SK-N-MC (cell line): ENCODE data around the gene SNX30.

Source experiments
- EZH2 ChIP-seq: fragments of 200-600 bp; sonication (generic); IDR thresholded peaks from one replicate; pipeline ENCODE4 v1.6.1; 2017; ENCODE audit warnings: antibody characterized with exemption
- POLR2AphosphoS5 ChIP-seq: IDR thresholded peaks from 2 replicates; pipeline ENCODE4 v1.6.1; 2012; ENCODE audit warnings: mild to moderate bottlenecking, low read depth, low read length, borderline replicate concordance

DNA sequence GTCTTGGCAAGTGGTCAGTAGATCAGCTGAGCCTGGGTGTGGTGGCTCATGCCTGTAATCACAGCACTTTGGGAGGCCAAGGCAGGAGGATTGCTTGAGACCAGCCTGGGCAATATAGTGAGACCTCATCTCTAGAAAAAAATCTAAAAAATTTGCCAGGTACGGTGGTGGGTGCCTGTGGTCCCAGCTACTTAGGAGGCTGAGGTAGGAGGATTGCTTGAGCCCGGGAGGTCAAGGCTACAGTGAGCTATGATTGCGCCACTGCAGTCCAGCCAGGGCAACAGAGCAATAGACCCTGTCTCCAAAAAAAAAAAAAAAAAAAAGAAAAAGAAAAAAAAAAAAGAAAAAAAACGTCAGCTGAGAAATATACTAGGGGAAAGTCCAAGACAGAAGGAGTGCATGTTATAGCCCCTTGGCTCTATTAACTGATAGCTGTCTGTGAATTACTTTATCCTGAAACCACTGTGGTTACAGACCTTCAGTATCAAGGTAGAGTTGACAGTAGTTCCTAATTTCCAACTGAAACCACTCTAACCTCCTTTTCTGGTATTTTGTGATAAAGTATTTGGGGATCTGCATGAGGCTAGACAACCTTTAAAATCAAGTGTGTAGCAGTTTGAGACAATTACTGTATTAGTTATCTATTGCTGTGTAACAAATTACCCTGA lies 30.3 kb upstream of the SNX30 start:
- no peak for TF ChIP-seq POLR2AphosphoS5
- no peak for TF ChIP-seq EZH2
